GM03348 (cell line): ENCODE results near the gene IGFBP6.
"Not testable (repeated sequence)": the region's sequence is repeated elsewhere in the genome, so short reads cannot be mapped to it uniquely, and the experiment has no call there.

Source experiments
- DNase-seq: peaks from one replicate; pipeline ENCODE4 v3.0.0; 2012; ENCODE audit warnings: low spot score

Gene IGFBP6

DNA sequence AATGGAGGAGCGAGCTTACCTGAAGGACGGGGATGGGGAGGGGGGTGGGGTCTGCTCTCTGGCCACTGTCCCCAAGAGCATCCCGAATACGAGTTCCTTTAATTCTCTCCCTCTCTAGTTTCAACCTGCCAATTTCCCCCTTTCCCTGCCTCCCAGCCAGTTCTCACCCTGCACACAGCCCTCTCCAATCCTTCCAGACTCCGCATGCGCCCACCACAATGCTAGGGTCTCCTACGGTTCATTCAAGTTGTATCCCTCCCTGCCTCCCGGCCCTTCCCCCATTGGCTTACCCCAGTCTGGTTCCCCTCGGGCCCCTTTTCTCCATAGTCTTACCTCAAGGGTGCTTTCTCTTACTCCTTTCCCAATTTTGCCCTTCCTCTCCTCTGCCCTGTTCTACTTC lies 708 bp upstream of the IGFBP6 start:
- DNase-seq = no peak

DNA sequence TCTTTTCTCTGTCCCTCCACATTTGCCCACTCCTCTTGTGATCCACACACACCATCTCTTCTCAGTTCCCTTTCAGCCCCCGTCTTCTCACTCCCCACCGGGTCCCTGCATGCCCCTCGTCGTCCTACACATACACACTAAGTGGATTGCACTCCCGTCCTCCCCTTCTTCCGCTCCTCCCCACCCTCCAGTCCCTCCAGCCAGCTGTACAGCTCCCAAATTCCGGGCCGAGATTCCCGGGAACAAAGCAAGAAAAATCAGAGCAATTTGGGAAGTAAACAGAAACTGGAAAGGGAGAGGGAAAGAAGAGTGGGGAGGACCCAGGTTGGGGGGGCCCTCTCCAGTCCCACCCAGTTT lies 282 bp upstream of the IGFBP6 start:
- DNase-seq = peak; percentile 69

DNA sequence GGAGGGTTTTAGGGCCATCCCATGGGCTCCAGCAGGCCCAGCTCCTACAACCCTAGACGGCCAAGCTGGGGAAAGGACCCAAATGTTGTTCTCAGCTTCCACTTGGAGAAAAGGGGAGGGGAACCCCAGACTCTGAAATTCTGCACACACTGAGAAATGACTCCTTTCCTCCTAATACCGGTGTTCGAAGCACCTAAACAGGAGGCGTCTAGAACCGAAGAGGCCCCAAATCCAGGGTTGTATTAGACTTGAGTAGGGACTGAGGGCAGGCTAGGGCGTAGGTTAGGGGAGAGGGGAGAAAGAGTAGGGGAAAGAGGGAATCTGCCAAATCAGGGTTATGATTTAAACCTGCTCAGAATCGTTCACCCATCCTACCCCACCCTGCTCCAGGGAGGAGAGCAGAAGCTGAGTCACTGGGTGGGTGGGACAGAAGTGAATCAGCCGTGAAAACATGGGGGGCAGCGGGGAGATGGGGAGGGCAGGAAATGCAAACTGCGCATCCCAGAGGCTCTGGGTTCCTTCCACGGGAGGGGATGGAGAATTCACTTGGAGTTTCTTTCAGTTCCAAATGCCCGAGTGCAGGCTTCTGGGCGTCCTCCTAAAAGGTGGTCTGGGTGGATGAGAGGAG lies 1.0 kb downstream of the IGFBP6 start:
- peak; percentile 87 for DNase-seq

DNA sequence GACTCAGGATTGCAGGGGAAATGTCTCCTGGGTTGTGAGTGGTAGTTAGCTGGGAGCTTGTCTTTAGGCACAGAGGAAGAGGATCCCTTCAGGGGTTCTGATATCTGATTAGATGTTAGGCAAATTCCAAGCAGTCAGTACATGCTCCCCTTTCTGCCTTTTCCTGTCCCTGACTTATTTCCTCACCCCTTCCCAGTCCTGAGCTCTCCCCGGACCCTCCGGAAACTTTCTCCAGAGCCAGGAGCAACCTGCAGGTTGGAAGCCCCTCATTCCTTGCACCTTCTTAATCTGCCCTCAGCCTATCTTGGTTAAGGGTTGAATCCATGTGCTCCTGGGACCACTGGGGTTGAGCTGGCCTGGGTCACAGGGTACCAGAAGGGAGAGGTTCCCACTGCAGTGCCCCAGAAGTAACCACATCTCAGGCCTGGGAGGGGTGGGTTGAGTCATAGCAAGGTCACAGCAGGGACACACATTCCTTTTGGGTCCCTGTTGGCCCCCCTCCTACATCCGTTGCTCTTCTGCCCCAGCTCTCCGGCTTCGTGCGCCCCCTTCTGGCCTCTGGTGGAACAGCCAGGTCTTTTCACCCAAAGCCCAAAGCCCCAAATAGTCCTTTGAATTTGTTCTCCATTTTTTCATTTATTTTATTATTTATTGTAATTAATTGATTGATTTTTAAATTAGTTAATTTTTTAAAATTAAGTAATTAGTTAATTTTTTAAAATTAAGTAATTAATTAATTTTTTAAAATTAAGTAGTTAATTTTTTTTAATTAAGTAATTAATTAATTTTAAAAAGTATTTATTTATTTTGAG lies 1.8 kb downstream of the IGFBP6 start:
- peak; percentile 96 for DNase-seq

DNA sequence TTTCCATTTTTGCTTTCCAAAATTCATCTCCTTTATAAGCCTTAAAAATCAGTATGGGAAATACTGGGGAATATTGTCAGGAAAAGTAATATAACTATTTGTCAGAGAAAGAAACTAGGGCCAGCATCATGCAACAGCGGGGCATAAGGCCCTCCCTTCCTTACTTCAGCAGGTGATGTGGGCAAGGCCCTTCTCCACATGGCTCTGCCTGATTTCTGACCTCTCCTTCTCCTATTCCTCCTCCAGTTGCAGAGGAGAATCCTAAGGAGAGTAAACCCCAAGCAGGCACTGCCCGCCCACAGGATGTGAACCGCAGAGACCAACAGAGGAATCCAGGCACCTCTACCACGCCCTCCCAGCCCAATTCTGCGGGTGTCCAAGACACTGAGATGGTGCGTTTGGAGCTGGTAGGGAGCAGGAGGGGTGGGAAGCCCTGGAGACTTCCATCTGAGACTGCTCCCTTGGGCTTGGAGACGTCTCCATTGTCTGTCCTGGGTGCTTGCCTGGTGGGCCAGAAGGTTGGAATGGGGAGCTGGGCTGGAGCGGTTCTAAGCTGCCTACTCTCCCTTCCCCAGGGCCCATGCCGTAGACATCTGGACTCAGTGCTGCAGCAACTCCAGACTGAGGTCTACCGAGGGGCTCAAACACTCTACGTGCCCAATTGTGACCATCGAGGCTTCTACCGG lies 3.1 kb downstream of the IGFBP6 start:
- no peak for DNase-seq

DNA sequence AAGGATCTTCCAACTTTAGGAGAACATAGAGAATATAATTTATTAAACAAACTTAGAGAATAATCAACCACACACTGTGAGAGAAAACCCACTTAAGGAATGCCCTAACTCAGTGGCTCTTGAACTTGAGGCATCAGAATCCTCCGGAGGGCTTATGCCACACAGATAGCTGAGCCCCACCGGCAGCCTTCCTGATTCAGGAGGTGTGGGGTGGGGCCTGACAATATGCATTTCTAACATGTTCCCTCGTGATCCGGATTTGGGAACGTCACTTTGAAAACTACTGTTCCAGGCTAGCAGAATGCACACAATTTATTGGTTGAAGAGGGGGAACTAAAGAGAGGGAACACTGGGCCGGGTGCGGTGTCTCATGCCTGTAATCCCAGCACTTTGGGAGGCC lies 3.8 kb downstream of the IGFBP6 start:
- DNase-seq = no peak

DNA sequence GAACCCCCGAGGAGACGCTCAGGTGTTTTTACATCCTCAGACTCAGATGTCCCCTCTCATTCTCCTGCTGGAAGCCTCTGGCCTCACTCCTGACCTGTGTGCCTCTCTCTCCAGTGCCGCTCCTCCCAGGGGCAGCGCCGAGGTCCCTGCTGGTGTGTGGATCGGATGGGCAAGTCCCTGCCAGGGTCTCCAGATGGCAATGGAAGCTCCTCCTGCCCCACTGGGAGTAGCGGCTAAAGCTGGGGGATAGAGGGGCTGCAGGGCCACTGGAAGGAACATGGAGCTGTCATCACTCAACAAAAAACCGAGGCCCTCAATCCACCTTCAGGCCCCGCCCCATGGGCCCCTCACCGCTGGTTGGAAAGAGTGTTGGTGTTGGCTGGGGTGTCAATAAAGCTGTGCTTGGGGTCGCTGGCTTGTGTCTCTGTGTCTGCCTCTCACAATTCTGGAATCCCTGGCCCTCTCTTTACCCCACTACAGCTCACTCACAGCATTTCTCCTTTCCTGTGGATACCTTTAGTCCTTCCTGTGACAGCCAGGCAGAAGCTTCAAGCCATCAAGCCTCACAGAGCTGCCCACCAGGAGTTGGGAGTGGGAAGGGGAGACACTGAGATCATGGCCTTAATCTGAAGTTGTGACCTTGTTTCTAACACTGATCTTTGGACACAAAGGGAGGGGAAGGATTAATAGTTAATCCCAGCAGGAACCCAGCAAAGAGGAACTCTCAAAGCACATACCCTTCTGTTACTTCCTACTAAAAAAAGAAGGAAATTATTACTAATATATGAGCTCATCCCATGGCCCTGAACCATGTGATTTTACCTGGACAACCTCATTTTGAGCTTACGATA lies 4.7 kb downstream of the IGFBP6 start:
- DNase-seq = no peak

DNA sequence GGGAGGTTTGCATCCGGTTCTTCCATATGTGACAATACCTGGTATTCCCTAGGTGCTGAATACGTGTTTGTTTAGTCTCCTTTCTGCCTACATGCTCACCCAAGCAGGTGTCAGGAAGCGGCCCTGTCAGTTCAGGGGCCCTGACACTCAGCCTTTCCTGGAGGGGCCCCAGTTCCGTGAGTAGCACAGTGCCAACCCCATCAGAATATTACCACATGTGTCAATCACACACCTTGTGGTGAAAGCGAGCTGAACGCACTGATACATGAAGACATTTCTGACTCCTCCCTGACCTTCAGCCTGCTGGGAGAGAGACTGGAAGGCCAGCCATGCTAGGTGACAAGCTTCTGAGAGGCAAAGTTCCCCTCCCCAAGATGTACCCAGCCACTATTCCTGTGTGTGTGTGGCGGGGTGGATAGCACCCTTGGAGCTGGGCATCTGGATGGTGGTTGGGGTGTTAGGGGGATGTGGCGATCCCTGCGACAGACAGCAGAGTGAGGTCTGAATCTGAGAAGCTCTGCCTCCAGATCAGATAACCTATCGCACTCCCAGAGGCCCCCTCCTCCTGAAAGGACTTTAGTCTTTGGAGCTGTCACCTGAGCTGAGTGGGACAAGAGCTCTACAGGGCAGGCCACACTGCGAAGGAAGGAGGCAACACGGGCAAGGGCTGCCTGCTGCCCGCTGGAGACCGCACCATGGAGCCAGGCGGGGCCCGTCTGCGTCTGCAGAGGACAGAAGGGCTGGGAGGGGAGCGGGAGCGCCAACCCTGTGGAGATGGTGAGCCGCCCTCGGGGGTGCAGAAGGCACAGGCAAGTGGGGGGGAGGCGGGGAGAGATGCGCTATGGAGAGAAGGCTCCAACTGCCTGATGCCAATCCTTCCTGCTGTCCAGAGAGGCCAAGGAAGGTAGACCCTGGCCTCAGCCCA lies 5.7 kb downstream of the IGFBP6 start, which contains the start of gene SOAT2:
TSS of gene SOAT2 (plus strand) at position 604 of the 925 bp plus-strand sequence. CDS start at position 696, 92 bp downstream.
- no peak for DNase-seq

DNA sequence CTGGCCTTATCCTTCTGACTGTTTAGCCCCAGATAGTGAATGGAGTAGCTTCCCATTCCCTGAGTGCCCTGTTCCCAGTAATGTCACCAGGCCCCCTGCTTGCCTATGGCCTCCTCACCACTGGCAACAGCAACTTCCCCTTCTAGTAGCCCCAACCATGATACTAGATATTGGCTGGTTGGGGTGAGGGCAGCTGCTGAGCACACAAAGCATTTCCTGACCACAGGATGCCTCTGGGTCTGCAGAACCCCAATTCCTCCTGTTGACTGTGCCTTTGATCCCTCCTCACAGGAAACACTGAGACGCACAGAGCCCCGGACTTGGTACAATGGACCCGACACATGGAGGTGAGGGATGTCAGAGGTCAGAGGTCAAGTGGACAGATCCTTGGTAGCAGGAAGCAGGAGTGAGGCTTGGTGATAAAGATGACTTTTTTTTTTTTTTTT lies 6.4 kb downstream of the IGFBP6 start:
- DNase-seq = no peak

DNA sequence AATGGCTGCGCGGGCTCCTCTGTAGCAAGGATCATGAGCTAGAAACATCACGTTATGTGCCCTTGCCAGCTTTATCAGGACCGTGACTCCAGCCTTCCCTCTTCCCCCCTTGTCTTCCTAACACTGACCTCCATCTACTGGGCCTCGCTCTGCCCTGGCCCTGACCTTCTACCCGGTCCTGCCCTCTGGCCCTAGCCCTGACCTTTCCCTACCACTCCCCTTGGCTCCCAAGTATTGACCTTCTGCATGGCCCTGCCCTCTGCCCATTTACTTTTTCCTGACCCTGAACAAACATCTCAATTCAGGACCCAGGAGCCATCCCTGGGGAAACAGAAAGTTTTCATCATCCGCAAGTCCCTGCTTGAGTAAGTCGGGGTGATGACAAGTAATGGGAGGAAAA lies 7.8 kb downstream of the IGFBP6 start:
- no peak for DNase-seq

DNA sequence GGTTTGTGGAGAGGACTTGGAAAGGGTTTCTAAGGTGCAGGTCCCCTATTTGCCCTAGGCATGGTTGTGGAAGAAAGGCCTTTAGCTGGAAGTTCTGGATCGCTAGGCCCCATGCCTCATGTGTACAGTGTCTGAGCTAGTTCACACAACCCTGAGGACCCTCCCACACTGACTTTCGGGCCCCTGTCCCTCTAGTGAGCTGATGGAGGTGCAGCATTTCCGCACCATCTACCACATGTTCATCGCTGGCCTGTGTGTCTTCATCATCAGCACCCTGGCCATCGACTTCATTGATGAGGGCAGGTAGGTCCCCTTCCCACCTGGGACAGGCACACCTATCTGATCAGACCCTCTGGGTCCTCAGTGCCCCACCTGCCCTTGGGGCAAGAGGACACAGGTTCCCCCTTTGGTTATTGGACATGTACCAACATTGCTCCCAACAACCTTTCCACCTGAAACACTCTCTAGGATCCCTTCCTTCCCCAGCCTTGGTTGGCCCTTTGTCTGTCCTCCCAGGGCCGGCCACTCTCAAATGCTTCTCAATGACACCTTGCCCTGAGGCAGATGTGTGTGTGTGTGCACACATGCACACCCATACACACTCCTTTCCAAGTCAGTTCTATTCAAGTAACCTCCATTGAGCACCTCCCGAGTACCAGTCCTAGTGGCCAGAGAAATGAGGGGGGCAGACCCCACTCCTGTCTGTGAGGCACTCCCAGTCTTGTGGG lies 8.4 kb downstream of the IGFBP6 start:
- DNase-seq = no peak

DNA sequence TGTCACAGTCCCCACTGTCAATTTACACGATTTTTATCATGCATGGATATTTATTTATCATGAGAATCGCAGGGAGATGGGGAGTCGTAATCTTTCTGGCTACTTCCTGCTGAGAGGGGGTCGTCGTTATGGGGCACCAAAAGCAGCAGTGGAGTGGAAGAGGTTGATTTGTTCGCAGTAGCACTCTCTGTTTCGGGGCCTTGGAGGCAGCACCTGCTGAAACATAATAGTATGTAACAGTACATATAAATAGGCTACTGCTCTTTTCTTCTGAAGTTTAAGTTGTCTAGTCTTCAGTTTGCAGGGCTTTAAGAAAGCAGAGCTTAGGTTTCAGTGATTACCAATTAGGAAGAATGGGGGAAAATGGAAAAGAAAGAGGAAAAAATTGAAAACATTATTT lies 9.7 kb downstream of the IGFBP6 start:
- no peak for DNase-seq

DNA sequence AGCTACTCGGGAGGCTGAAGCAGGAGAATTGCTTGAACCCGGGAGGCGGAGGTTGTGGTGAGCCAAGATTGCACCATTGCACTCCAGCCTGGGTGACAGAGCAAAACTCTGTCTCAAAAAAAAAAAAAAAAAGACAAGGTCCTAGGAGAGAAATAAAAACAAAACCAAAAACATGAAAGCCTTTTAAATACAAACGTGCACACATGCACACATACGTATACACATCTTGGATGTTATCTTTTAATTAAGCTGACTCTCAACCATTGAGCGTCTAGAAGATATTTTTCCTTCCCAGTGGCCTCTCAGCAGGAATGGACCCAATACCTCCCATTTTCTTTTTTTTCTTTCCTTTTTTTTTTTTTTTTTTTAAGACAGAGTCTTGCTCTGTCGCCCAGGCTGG lies 15.0 kb downstream of the IGFBP6 start:
- DNase-seq = not testable (repeated sequence)

DNA sequence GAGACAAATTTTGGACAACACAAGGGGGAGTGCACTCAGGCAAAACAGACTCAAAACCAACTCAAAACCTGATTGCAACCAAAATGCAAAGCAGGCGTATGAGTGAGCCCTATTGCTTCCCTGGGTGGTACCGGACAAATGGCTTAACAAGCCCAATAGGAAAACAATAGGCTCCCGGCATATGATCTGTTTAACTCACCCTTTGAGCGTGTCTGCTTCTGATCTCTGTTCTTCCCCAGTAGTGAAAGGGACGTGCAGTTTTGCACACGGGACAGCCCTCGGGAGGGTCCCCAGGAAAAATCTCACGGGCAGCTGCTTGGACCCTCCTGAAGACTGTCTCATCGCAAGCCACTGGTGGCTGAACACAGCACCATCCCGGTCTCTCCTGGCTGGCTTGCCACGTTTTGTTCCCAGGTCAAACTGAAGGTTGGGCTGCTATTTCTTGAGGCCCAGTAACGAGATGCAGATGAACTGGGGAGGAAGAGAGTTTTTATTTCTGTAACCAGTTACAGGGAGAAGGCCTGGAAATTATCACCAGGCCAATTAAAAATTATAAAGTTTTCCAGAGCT lies 15.8 kb downstream of the IGFBP6 start:
- no peak for DNase-seq

DNA sequence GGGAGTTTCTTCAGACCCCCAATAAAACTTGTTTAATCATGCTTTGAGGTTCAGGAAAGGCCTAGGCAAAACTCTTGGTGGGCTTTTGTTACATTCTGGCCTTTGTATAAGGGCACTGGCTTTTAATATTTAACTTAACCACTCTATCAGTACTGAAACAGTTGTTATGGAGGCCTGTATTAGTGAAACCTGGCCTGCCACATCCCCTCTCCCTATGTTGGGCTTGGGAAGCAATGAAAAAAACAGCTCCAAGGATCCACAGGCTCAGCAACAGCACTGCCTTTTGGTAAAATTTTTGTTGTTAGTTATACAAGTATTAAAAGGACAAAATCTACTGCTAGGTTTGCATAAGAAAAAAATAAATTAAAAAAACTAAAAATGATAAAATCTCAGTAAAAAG lies 16.5 kb downstream of the IGFBP6 start:
- DNase-seq = no peak

DNA sequence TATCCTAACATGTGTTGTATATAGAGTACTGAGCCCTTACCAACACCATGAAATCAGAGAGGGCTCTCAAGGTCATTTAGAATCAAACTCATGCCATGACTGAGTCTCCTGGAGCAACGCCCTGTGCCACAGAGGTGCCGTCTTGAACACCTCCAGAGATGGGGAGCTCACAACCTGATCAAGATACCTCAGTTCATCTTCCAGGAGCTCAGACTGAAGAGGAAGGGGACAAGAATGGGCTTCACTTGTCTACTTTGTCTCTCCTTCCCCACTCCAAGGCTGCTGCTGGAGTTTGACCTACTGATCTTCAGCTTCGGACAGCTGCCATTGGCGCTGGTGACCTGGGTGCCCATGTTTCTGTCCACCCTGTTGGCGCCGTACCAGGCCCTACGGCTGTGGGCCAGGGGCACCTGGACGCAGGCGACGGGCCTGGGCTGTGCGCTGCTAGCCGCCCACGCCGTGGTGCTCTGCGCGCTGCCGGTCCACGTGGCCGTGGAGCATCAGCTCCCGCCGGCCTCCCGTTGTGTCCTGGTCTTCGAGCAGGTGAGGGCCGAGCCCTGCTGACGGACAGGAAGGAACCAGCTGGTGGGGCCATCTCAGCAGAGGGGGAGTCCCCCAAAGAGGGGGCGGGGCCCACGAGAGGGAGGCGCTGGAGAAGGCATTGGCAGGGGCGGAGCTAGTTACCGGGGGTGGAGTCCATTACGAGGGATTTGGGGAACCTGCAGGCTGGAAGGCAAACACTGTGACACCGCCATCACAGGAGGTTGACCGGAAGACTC lies 17.8 kb downstream of the IGFBP6 start:
- DNase-seq = no peak

DNA sequence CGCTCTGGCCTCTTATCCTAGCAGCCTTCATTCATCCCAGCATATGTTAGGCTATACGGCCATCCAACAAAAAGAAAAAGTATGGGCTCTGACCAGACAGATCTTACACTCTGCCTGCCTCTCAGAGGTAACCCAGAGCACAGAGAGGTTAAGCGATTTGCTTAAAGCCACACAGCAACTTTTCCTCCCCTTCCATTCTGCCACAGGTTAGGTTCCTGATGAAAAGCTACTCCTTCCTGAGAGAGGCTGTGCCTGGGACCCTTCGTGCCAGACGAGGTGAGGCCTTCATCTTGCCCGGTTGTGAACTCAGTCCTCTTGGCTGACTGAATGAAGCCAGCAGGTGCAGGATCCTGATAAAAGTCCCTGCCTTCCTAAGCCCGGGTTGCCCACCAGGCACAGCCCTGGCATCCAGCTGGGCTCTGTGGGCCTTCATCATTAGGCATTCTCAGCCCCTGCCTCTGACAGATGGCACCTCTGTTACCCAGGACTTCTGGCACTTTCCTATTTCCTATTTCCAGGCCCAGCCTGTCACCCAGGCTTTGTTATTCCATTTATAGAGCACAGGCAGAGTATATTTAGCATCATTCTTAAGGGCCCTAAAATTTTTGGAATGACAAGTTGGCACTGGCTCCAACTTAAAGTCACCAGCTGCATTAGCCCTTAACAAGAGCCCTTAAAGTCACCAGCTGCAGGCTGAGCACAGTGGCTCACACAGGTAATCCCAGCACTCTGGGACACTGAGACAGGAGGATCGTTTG lies 18.6 kb downstream of the IGFBP6 start:
- DNase-seq = no peak

DNA sequence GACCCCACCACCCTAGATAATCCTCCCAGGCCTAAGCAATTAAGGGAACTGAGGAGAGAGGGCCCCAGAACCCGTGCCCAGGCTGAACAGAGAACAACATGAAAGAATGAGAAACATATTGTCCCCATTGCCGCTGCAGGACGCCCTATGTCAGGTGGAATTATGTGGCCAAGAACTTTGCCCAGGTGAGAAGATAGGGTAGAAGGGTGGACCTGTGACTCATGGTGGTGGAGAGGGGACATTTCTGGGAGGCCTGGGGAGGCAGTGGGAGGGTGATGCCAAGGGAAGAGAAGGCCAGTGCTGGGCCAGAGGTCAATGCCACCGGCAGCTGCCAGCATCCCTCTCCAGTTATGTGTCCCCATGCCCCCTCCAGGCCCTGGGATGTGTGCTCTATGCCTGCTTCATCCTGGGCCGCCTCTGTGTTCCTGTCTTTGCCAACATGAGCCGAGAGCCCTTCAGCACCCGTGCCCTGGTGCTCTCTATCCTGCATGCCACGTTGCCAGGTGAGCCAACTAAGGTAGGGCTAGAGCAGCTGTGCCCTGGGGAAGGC lies 21.4 kb downstream of the IGFBP6 start:
- DNase-seq = no peak
